Neural progenitor cell (in vitro differentiated cells): ENCODE data around the gene SLC25A19. TPM values are rescaled to one million over a fixed set of nuclear protein-coding genes. Genes with fewer than 3 reads are reported as not detected.
"Not testable (repeated sequence)": the region's sequence is repeated elsewhere in the genome, so short reads cannot be mapped to it uniquely, and the experiment has no call there.

Experiments used
- DNase-seq: peaks from one replicate; pipeline ENCODE4 v3.0.0-alpha.2; 2016; ENCODE audit warnings: low spot score
- H2AFZ ChIP-seq: fragments of 200-600 bp; sonication (generic); replicated peaks from 2 replicates; pipeline ENCODE4 v1.6.1; 2016; ENCODE audit warnings: antibody characterized with exemption
- H3F3A ChIP-seq: fragments of 200-600 bp; sonication (generic); 2 replicates; pipeline ENCODE4 v1.6.1; 2016; ENCODE audit warnings: antibody characterized with exemption, low read depth
- H3K27ac ChIP-seq: fragments of 200-600 bp; sonication (generic); 2 replicates; pipeline ENCODE4 v1.5.1; 2016; ENCODE audit warnings: mild to moderate bottlenecking
- H3K27me3 ChIP-seq: fragments of 200-600 bp; sonication (generic); 2 replicates; pipeline ENCODE4 v1.6.1; 2016; ENCODE audit warnings: mild to moderate bottlenecking, moderate library complexity
- H3K36me3 ChIP-seq: fragments of 200-600 bp; sonication (generic); 2 replicates; pipeline ENCODE4 v1.5.1; 2016
- H3K4me1 ChIP-seq: fragments of 200-600 bp; sonication (generic); 2 replicates; pipeline ENCODE4 v1.6.1; 2016; ENCODE audit warnings: mixed run types
- H3K4me2 ChIP-seq: fragments of 200-600 bp; sonication (generic); 2 replicates; pipeline ENCODE4 v1.6.1; 2016
- H3K4me3 ChIP-seq: fragments of 200-600 bp; sonication (generic); 2 replicates; pipeline ENCODE4 v1.5.1; 2016
- H3K79me2 ChIP-seq: fragments of 200-600 bp; sonication (generic); 2 replicates; pipeline ENCODE4 v1.6.1; 2016; ENCODE audit warnings: low read depth
- H3K9ac ChIP-seq: fragments of 200-600 bp; sonication (generic); 2 replicates; pipeline ENCODE4 v1.6.1; 2016
- H3K9me3 ChIP-seq: fragments of 200-600 bp; sonication (generic); 2 replicates; pipeline ENCODE4 v1.5.1; 2016; ENCODE audit warnings: low read depth
- H4K20me1 ChIP-seq: fragments of 200-600 bp; sonication (generic); 2 replicates; pipeline ENCODE4 v1.6.1; 2016; ENCODE audit warnings: low read depth
- H3K27ac Mint-ChIP-seq: 3 replicates; pipeline ENCODE4 v1.8.0; 2021; ENCODE audit warnings: mixed read lengths
- H3K27me3 Mint-ChIP-seq: 2 replicates; pipeline ENCODE4 v1.8.0; 2022; ENCODE audit warnings: low read depth, mild to moderate bottlenecking, inconsistent platforms, moderate library complexity, mixed read lengths; ENCODE audit not compliant: insufficient read depth
- H3K36me3 Mint-ChIP-seq: 3 replicates; pipeline ENCODE4 v1.8.0; 2021; ENCODE audit warnings: mixed read lengths
- H3K4me1 Mint-ChIP-seq: 3 replicates; pipeline ENCODE4 v1.8.0; 2021; ENCODE audit warnings: mixed read lengths
- H3K4me3 Mint-ChIP-seq: 3 replicates; pipeline ENCODE4 v1.8.0; 2021; ENCODE audit warnings: mild to moderate bottlenecking, moderate library complexity, mixed read lengths
- H3K9me3 Mint-ChIP-seq: 3 replicates; pipeline ENCODE4 v1.8.0; 2020; ENCODE audit warnings: mixed read lengths
- EZH2 ChIP-seq: fragments of 200-600 bp; sonication (generic); IDR thresholded peaks from 2 replicates; pipeline ENCODE4 v1.6.1; 2017; ENCODE audit warnings: antibody characterized with exemption, mild to moderate bottlenecking, moderate library complexity
- EZH2phosphoT487 ChIP-seq: fragments of 200-600 bp; sonication (generic); IDR thresholded peaks from 2 replicates; pipeline ENCODE4 v1.6.1; 2017; ENCODE audit warnings: antibody characterized with exemption
- total RNA-seq: library from RNA; depleted of rRNA; stranded (reverse); fragments of >200 nt; gene quantifications from 2 replicates; pipeline ENCODE4 v1.2.3, GENCODE V29; 2015; ENCODE audit warnings: low replicate concordance
- TF ChIP-seq, protein P1 (sequence below): fragments of 200-600 bp; sonication (generic); IDR thresholded peaks from 2 replicates; pipeline ENCODE4 v1.5.1; 2017; ENCODE audit warnings: antibody characterized with exemption, mild to moderate bottlenecking

The SLC25A19 gene
- total RNA-seq, 1 donor from 2014 or later, result 5.2 TPM

DNA sequence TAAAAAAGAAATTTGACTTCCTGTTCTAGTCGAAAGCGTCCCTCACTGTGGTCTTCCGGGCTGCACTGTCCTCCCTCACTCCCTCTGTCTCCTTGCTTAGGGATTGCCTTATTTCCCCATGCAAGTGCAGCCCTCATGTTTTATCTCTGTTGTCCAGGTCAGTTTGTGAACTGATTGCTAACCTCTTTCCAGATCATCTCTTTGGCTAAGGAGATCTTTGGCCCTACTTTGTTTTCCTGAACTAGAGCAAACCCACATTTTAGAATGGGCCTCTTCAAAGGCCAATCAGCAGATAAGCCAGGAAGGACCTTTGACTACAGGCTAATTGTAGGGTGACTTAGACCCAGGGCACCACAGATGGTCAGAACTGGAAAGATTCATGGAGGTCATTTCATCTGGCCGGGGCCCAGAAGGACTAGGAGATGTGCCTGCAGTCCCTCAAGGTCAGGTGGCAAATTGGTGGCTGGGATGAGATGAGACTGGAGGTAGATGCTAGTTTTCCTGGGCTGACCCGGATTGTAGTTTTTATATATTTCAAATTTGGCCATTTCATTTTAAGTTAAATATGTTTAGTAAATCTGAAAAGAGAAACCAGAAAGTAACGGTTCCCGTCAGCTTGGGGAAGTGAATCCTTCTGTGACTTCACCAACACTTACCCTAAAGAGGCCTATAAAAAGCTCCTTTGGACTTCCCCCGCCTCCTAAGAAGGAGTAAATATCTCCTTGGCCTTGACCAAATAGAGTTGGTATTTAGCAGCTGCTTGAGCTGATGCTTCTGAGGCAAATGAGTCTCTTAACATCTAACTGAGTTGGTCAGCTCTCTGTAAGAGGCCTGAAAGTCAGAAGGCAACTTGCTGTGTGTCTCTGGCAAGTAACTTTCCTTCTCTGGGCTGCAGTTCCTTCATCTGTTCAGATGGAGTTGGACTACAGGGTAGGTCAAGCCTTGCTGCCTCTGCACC is 6.2 kb upstream of the SLC25A19 start:
- no peaks in the 10 kb centered on the region for H3K4me1 ChIP-seq
- Mint-ChIP-seq H3K4me1 (peaks cover 3% of the 10 kb centered on the region), H3K4me3 (no peak overlapping the region), H3K9me3 (no peaks in the 10 kb centered on the region), H3K27ac (no peak overlapping the region), H3K27me3 (peaks cover 6% of the 10 kb centered on the region), H3K36me3 (no peaks in the 10 kb centered on the region)
- H3K79me2 ChIP-seq, result no peaks in the 10 kb centered on the region
- H3K36me3 ChIP-seq, result no peaks in the 10 kb centered on the region
- no peaks in the 10 kb centered on the region for H3F3A ChIP-seq
- H2AFZ ChIP-seq, result no peak overlapping the region
- H3K4me3 ChIP-seq, result no peak overlapping the region
- no peak for DNase-seq
- no peaks in the 10 kb centered on the region for H4K20me1 ChIP-seq
- no peak for TF ChIP-seq EZH2phosphoT487
- TF ChIP-seq EZH2, result no peak
- TF ChIP-seq, protein P1, sequence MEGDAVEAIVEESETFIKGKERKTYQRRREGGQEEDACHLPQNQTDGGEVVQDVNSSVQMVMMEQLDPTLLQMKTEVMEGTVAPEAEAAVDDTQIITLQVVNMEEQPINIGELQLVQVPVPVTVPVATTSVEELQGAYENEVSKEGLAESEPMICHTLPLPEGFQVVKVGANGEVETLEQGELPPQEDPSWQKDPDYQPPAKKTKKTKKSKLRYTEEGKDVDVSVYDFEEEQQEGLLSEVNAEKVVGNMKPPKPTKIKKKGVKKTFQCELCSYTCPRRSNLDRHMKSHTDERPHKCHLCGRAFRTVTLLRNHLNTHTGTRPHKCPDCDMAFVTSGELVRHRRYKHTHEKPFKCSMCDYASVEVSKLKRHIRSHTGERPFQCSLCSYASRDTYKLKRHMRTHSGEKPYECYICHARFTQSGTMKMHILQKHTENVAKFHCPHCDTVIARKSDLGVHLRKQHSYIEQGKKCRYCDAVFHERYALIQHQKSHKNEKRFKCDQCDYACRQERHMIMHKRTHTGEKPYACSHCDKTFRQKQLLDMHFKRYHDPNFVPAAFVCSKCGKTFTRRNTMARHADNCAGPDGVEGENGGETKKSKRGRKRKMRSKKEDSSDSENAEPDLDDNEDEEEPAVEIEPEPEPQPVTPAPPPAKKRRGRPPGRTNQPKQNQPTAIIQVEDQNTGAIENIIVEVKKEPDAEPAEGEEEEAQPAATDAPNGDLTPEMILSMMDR, result no peak
- no peaks in the 10 kb centered on the region for H3K9me3 ChIP-seq
- H3K27ac ChIP-seq, result no peak overlapping the region
- no peak overlapping the region for H3K9ac ChIP-seq
- H3K27me3 ChIP-seq, result peaks cover 5% of the 10 kb centered on the region
- H3K4me2 ChIP-seq, result no peak overlapping the region

- H3K4me3 Mint-ChIP-seq, H3K4me3 ChIP-seq, H3K36me3 ChIP-seq, H3K27ac ChIP-seq, H3K9me3 ChIP-seq, H3K4me2 ChIP-seq, H3K27me3 Mint-ChIP-seq, DNase-seq, H4K20me1 ChIP-seq, H3K36me3 Mint-ChIP-seq, H3F3A ChIP-seq, H3K4me1 ChIP-seq, H3K79me2 ChIP-seq, H2AFZ ChIP-seq, H3K27ac Mint-ChIP-seq, H3K9me3 Mint-ChIP-seq, H3K9ac ChIP-seq: not testable (repeated sequence)
- H3K4me1 Mint-ChIP-seq, result peaks cover 11% of the 10 kb centered on the region
- peaks cover 22% of the 10 kb centered on the region for H3K27me3 ChIP-seq
Observed at GRCh38 chr17:75292810-75293448, 3.7 kb upstream of the SLC25A19 start.

- peaks cover 8% of the 10 kb centered on the region for H3K4me1 Mint-ChIP-seq
- no peak for DNase-seq
- no peak overlapping the region for H2AFZ ChIP-seq
- no peak overlapping the region for H3K9ac ChIP-seq
- H3K4me3 Mint-ChIP-seq, result peak overlapping the region; percentile 93
- peak overlapping the region; percentile 43 for H3K4me3 ChIP-seq
- H3K36me3 ChIP-seq, result no peaks in the 10 kb centered on the region
- H3K4me1 ChIP-seq, result peaks cover 3% of the 10 kb centered on the region
- H3K27ac Mint-ChIP-seq, result no peak overlapping the region
- H3K27ac ChIP-seq, result no peak overlapping the region
- H3K9me3 Mint-ChIP-seq, result no peaks in the 10 kb centered on the region
- peak overlapping the region; percentile 74 for H3K4me2 ChIP-seq
- peaks cover 22% of the 10 kb centered on the region for H3K27me3 ChIP-seq
- H4K20me1 ChIP-seq, result no peaks in the 10 kb centered on the region
- H3K36me3 Mint-ChIP-seq, result no peaks in the 10 kb centered on the region
- peak; percentile 42 for TF ChIP-seq EZH2phosphoT487
- TF ChIP-seq, protein P1, result no peak
- no peaks in the 10 kb centered on the region for H3K9me3 ChIP-seq
- H3K79me2 ChIP-seq, result no peaks in the 10 kb centered on the region
- H3F3A ChIP-seq, result peaks cover 4% of the 10 kb centered on the region
- peaks cover 6% of the 10 kb centered on the region for H3K27me3 Mint-ChIP-seq
Observed at GRCh38 chr17:75289832-75290337, 652 bp upstream of the SLC25A19 start.
